Epidermal melanocyte (primary cell): ENCODE results near the gene NRIP1.
"Not testable (repeated sequence)": the region's sequence is repeated elsewhere in the genome, so short reads cannot be mapped to it uniquely, and the experiment has no call there.

Source experiments
- DNase-seq: peaks from one replicate; pipeline ENCODE4 v3.0.0; 2011; ENCODE audit warnings: low spot score; ENCODE audit not compliant: insufficient read length

The NRIP1 gene

DNA sequence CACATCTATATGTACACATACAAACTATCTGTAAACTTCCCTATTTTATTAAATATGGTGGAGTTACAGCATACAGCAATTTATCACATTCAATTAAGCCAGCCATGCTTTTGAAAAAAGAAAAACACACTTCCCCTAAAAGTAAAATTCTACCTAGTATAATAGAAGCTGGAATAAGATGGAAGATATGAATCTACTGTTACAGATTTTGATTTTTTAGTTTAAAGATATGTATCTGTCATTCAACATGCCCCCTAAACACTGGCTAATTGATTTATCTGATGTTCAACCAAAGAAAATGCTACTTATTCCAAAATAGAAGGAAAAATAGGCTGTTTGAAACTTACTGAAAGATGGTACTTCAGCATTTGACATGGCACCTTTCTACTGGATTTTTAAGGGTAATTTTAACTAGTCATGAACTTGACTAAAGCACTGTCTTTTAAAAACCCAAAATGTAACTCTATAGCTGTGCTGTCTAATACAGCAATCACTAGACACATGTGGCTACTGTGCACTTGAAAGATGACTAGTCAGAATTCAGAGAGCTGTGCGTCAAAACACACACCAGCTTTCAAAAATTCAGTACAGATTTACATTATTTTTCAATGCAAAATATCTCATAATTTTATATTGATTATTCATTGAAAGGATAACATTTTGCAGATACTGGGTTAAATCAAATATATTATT is 25.0 kb downstream of the NRIP1 start:
- DNase-seq = no peak

DNA sequence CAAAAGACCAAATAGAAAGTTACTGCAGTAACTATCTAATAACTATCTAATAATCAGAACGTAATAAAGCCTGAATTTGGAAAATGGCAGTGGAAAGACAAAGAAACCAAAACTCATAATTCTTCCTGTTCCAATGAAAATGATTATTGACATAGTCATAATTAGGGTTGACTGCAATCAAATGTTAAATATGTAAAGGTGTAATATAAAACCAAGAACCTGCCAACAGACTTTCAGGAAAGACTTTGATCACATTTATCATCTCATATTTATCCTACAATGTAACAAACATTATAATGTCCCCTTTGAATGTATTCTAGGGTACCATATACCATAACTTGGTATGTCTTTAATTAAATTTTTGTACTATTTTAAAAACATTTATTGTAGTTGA is 26.9 kb downstream of the NRIP1 start:
- DNase-seq = no peak

DNA sequence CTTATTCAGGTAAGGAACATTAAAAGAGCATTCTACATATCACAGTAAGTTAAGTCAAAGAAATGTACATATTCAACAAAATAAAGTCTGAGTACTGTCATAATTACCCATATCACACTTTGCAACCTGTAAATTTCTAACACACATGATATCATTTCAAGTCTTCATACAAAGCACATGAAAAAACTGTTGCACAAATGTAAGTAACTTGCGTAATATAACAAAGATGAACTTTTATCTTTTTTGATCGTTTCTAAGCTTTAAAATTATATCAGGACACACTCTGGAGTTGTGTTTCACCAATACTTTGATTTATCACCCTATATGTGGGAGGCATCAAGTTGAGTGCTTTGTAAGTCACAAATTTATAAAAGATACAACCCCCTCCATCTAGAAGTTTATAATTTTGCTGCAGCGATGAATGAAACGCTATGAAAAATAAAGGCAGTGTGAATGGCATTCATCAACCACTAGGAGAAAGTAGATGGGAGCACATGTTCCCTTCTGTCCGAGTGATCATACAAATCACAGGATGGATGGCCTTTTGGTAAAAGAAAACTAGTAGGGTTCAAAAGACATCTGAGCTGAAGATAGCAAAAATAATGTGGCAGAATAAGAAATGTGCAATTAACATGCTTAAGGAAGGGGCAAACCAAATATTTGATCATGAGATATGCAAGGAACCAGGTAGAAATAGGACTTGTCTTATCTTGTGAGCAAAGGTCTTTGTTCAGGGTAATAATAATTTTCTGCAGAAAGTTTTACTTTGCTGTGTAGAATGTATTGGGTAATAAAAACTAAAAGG is 27.5 kb downstream of the NRIP1 start:
- DNase-seq = no peak

DNA sequence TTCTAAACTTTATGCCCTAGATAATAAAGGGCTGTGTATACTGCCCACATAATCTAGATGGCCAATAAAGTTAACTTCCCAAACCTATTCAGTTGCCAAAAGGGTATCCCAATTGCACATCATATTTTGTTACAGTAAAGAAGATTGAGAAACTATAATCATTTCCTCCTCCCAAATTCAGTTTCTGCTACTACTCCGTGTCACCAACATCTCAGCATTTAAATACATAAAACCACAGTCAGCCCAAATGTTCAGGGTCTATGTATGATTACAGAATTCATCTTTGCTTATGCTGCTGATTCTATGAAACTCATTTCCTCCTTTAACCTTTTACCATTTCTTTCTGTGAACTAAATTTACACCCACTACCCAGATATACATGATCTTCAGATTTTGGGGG is 28.6 kb downstream of the NRIP1 start:
- DNase-seq = no peak

DNA sequence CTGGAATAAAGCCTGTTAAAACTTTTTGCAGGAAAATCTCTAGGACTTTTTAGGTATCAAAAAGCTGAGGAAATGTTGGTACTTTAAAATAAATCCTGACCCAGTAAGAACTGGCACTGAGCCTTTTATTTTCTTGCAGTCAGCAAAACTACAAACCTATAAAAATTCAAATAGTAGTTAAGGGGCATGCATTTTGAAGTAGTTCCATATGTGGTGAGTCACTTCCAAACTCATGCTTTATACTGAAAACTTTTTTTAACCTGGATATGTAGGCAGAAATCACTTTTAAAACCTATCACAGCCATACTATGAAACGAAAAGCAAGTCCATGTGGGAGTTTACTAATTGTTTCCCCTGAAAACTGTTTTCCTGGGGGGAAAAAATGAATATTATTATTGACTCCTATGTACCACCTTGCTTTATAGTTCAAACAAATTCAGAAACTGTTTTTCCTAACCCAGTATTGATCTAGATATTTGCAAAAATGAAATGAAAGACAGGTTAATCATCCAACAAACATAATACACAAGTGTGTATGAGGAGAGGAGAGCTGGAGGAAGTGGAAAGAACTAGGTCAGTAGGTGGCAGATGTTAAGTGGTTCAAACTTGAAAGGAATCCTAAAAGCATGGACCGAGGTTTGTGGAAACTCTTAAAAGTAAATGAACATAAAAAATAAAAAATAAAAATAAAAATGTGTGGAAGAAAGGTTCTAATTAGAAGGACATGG is 30.5 kb downstream of the NRIP1 start:
- DNase-seq = no peak

DNA sequence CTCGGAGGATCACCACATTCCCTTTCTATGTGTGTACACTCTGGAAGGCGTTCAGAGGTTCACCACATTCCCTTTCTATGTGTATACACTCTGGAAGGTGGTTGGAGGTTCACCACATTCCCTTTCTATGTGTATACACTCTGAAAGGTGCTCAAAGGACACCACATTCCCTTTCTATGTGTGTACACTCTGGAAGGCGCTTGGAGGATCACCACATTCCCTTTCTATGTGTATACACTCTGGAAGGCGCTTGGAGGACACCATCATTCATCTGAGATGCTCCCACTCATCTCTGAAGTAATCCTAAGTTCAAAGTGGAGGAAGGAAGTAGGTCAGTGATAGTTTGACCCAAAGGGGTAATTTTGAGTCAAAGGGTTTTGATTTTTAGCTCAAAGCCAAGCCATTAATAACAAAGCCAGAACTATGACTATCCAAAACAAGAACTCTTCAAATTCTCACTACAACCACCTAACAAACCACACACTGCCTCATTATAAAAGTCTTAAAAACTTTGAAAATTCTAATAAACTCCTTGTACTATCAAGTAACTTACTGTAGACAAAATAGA is 32.9 kb downstream of the NRIP1 start:
- DNase-seq = no peak

DNA sequence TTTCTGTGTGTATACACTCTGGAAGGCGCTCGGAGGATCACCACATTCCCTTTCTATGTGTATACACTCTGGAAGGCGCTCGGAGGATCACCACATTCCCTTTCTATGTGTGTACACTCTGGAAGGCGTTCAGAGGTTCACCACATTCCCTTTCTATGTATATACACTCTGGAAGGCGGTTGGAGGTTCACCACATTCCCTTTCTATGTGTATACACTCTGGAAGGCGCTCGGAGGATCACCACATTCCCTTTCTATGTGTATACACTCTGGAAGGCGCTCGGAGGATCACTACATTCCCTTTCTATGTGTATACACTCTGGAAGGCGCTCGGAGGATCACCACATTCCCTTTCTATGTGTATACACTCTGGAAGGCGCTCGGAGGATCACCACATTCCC is 33.4 kb downstream of the NRIP1 start:
- not testable (repeated sequence) for DNase-seq

DNA sequence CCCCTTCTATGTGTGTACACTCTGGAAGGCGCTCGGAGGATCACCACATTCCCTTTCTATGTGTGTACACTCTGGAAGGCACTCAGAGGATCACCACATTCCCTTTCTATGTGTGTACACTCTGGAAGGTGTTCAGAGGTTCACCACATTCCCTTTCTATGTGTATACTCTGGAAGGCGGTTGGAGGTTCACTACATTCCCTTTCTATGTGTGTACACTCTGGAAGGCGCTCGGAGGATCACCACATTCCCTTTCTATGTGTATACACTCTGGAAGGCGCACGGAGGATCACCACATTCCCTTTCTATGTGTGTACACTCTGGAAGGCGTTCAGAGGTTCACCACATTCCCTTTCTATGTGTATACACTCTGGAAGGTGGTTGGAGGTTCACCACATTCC is 33.9 kb downstream of the NRIP1 start:
- not testable (repeated sequence) for DNase-seq

DNA sequence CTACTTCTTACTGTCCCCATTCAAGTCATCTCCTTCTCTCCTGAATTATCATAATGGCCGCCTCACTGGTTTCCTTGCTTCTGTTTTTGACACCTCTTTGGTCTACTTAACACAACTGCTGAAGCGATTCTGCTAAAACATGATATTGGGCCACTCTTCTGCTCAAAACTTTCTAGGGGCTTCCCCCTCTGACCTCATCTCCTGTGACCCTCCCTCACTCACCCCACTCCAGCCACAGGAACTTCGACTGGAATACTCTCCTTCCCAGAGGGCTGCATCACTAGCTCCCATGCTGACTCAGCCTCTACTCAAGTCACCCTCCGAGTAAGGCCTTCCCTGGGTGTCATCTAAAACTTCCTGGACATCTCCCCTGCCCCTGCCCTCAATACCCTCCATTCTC is 35.7 kb downstream of the NRIP1 start:
- no peak for DNase-seq

DNA sequence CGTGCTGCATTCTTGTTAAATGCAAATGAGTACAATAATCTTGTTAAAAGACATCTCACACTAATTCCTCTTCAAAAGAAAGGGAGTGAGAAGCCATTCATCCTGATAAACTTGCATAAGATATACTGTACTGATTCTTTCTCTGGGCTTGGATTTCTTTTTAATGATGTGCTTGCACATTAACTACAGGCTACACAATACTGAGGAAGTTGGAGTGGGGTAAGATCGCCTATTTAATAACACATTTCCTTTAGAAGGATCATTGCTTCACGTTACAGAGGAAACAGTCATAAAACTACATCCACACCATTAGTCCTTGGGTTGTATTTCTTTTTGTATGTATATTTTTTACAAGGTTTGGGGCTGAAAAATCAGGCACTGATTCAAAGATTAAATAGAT is 36.6 kb downstream of the NRIP1 start:
- no peak for DNase-seq

DNA sequence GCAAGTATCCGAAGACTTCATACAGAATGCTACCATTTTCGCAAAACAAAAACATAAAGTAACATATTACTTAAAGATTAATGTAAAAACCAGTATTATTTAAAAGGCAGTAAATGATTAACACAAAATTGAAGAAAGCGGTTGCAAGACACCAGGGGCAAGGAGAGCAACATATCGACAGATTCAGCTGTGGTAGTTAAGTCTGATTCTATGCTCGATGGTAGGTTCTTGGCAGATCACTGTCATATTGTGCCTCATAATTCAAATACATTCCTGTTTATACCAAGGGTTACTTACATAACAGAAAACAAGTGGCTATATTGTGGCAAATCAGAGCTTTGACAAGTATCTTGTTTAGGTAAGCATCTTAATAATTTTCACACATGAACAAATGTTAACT is 37.7 kb downstream of the NRIP1 start:
- no peak for DNase-seq

DNA sequence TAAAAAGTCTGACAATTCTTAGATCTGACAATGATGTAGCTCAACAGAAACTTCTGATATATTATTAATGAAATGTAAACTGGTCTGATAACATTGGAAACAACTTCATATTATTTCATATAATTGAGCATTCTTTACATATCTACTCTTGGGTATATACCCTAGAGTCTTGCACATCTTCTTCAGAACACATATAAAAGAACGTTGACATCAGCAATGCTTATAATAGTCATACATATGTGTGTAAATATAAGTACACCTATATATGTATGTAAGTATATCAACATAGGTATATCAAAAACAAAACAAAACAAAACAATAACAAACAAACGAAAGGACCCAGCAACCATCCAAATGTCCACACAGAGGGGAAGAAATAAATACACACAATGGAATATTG is 38.4 kb downstream of the NRIP1 start:
- no peak for DNase-seq

DNA sequence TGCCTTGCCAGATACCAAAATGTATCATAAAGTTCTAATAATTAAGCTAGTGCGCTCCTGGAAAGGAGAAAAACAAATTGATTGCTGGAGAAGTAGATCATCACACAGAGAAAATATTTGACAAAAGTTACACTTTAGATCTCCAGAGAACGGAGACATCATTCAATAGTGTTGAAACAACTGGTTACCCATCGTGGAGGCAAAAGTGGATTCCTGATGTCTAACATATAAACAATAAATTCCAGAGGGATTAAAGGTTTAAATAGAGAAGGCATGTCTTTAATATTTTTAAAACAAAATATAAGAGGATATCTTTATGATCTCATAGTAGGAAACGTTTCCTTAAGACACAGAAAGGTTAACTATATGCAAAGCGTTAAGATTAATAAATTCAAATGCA is 41.0 kb downstream of the NRIP1 start:
- DNase-seq = no peak

DNA sequence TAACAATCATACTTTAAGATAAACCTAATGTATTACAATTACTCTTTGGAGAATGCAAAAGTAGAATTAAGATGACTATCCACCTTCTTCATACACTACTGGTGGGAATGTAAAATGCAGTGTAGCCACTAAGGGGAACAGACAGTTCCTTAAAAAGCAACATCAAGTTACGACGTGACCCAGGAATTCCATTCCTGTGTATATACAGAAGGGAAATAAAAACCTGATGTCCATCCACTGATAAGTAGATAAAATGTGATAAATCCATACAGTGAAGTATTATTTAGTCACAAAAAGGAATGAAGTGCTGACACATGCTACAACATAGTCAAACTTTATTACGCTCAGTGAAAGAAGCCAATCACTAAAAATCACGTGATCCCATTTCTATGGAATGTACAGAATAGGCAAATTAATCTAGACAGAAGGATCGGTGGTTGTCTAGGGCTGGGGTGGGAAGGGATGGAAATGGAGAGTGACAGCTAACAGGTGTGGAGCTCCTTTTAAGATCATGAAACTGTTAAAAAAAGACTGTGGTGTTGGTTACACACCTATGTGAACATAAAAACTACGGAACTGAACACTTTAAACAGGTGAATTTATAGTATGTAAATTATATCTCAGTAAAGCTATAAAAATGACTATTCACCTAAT is 42.1 kb downstream of the NRIP1 start:
- DNase-seq = no peak

DNA sequence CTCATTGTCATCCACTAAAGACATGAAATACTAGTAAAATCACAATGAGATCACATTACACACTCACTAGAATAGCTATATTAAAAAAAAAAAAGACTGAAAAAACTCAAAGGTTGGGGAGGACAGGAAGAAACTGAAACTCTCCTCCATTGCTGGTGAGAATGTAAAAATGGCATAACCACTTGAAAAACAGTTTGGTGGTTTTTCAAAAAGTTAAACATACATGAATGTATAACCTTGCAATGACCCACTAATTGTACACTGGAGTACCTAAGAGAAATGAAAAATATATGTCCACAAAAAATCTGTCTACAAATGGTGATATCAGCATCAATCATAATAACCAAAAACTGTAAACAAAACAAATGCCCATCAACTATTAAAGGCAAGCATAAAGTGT is 44.0 kb downstream of the NRIP1 start:
- DNase-seq = no peak

DNA sequence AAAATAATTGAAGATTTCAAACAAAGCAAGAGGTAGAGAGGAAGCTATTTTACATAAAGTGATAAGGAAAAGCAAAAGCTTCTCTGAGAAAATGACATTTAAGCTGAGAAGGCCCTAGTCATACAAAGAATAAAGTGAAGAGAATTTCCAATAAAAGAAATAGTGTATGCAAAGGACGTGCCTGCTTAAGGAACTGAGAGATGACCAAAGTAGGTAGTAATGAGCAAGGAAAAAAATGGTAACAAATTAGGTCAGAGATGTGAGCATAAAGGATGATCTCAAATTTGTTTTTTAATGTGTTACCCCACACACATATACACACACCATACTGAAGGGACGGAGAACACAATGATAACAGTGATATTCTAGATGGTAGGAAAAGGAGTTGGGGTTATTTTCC is 46.4 kb downstream of the NRIP1 start:
- DNase-seq = no peak

DNA sequence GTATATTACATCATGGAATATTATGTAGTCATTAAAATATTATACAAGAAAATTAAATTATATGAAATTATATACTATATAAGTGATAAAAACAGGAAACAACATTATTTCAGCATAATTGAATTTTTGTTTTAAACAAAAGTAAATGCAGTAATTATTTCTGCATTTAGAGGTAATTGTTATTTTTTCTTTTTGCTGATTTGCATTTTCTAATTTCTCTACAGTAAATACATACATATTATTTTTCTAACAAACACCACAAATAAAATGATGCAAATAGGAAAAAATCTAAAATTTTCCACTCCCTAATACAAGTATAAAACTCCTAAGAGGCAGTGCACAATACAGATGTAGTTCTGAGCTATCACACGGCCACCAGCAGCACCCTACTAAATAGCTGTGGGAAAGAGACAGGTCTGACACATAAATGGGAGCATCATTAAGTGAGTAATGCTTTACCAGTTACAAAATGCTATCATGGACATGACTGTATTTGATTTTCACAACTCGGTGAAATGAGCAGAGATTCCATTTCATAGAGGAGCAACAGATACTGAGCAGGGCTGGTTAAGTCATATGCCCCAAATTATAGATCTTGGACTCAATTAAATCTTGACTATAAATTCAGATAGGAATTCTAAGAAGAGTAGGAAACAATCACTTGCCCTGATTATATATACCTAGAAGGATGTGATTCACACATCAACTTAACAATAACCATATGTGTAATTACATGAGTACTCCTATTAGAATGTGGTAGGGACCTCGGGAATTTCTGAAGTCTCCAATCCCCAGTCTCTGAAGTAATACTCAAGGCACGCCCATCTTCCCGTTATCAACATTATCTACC is 49.0 kb downstream of the NRIP1 start:
- DNase-seq = no peak

DNA sequence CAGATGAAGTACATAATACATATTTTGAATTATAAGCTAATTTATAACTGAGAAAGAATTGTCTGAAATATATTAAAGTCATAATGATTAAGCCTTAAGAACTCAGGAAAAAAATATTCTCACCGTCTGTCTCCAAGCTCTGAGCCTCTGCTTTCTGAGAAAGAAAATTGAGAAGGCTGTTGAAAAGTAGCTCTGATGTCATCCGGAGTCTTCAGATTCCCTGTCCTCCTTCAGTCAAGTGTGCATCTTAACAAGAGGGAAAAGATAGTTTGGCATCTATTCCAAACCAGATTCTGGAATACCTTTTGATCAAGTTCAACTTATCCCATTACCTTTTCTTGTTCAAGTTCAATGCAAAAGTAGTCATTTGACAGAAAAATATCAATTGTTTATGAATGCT is 50.6 kb downstream of the NRIP1 start:
- no peak for DNase-seq

DNA sequence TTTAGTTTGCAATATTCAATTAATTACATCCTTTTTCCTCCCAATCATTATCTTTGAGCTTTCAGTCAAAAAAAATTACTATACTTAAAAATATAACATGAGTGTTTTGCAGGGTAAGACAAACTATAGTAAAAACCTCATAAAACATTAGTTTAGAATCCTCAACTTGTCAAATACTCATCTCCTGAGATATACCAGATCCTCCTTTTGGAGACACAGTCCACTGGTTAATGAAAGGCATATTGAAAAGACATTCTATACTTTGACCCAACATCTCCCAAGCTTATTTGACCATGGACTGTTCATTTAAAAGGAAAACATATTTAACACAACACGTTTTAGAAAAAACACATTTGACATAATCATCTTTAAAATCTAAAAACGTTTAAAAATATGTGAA is 52.8 kb downstream of the NRIP1 start:
- no peak for DNase-seq

DNA sequence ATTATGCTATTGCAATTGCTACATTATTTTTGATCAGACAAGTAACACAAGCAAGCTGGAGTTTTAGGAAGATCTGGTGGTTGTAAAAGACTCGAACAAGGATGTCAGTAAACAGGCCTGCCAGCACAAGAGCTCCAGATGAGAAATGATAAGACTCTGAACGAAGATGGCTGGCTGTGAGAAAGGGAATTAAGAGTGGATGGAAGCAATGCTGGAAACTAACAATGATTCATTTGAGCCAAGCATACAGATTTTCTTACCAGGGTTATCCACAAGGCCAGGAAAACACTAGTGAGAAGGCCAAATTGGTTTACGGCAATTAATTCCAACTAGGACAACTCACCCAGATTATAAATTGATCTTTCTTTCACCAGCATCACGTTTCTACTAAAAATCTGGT is 54.2 kb downstream of the NRIP1 start:
- no peak for DNase-seq
